Trophoblast cell (in vitro differentiated cells and primary cell): ENCODE results near the gene EXOC4.

Source experiments
- DNase-seq, 2 donors: peaks; one replicate each; pipeline ENCODE4 v3.0.0-alpha.2; 2016
- H2AFZ ChIP-seq: 2 replicates; pipeline ENCODE4 v1.6.1; 2013; ENCODE audit warnings: low read length, moderate library complexity, mild to moderate bottlenecking; ENCODE audit not compliant: insufficient read depth, poor library complexity
- H2AK5ac ChIP-seq: 2 replicates; pipeline ENCODE4 v1.6.1; 2013; ENCODE audit warnings: mild to moderate bottlenecking, low read length
- H2BK120ac ChIP-seq: 2 replicates; pipeline ENCODE4 v1.6.1; 2013; ENCODE audit warnings: low read length, mild to moderate bottlenecking, moderate library complexity; ENCODE audit not compliant: insufficient read depth, poor library complexity
- H2BK12ac ChIP-seq: 2 replicates; pipeline ENCODE4 v1.6.1; 2013; ENCODE audit warnings: mild to moderate bottlenecking, low read length, moderate library complexity
- H2BK5ac ChIP-seq: 2 replicates; pipeline ENCODE4 v1.6.1; 2013; ENCODE audit warnings: low read length, low read depth, moderate library complexity, mild to moderate bottlenecking; ENCODE audit not compliant: poor library complexity
- H3K14ac ChIP-seq: 2 replicates; pipeline ENCODE4 v1.6.1; 2013; ENCODE audit warnings: mild to moderate bottlenecking, low read length
- H3K18ac ChIP-seq: 2 replicates; pipeline ENCODE4 v1.6.1; 2013; ENCODE audit warnings: mild to moderate bottlenecking, low read length
- H3K23ac ChIP-seq: 2 replicates; pipeline ENCODE4 v1.6.1; 2013; ENCODE audit warnings: low read length
- H3K27ac ChIP-seq: 2 replicates; pipeline ENCODE4 v1.5.1; 2013; ENCODE audit warnings: low read depth, mild to moderate bottlenecking, inconsistent platforms, low read length, moderate library complexity
- H3K27me3 ChIP-seq: 2 replicates; pipeline ENCODE4 v1.6.1; 2013; ENCODE audit warnings: inconsistent platforms, mild to moderate bottlenecking, low read length, moderate library complexity; ENCODE audit not compliant: insufficient read depth
- H3K36me3 ChIP-seq, 2 experiments: 1 replicate in 1 of 2; 2 replicates in 1 of 2; pipeline ENCODE4 v1.6.1; 2013; ENCODE audit warnings: low read length in 2 of 2, mild to moderate bottlenecking in 2 of 2, moderate library complexity in 1 of 2; ENCODE audit not compliant: insufficient read depth in 2 of 2, control insufficient read depth in 1 of 2
- H3K4ac ChIP-seq: 2 replicates; pipeline ENCODE4 v1.6.1; 2013; ENCODE audit warnings: low read depth, mild to moderate bottlenecking, low read length, moderate library complexity
- H3K4me1 ChIP-seq, 2 experiments: 1 replicate in 1 of 2; 2 replicates in 1 of 2; pipeline ENCODE4 v1.6.1; 2013; ENCODE audit warnings: low read length in 2 of 2, mild to moderate bottlenecking in 2 of 2, moderate library complexity in 1 of 2; ENCODE audit not compliant: insufficient read depth in 2 of 2, control insufficient read depth in 1 of 2
- H3K4me2 ChIP-seq: 2 replicates; pipeline ENCODE4 v1.6.1; 2013; ENCODE audit warnings: inconsistent platforms, mild to moderate bottlenecking, low read length, moderate library complexity
- H3K4me3 ChIP-seq: 2 replicates; pipeline ENCODE4 v1.5.1; 2013; ENCODE audit warnings: mild to moderate bottlenecking, low read depth, low read length, inconsistent platforms
- H3K79me1 ChIP-seq: one replicate; pipeline ENCODE4 v1.6.1; 2013; ENCODE audit warnings: low read length
- H3K79me2 ChIP-seq: 2 replicates; pipeline ENCODE4 v1.6.1; 2013; ENCODE audit warnings: low read length, mild to moderate bottlenecking; ENCODE audit not compliant: control insufficient read depth, insufficient read depth, poor library complexity
- H3K9ac ChIP-seq: 2 replicates; pipeline ENCODE4 v1.6.1; 2013; ENCODE audit warnings: mild to moderate bottlenecking, low read length
- H3K9me3 ChIP-seq: 2 replicates; pipeline ENCODE4 v1.6.1; 2013; ENCODE audit warnings: low read depth, mild to moderate bottlenecking, control low read depth, inconsistent platforms, low read length; ENCODE audit not compliant: insufficient read depth
- H4K12ac ChIP-seq: 2 replicates; pipeline ENCODE4 v1.6.1; 2013; ENCODE audit warnings: low read depth, mild to moderate bottlenecking, low read length, moderate library complexity
- H4K8ac ChIP-seq: 2 replicates; pipeline ENCODE4 v1.6.1; 2013; ENCODE audit warnings: low read depth, mild to moderate bottlenecking, low read length, moderate library complexity
- H4K91ac ChIP-seq: one replicate; pipeline ENCODE4 v1.6.1; 2013; ENCODE audit warnings: low read depth, mild to moderate bottlenecking, low read length, moderate library complexity
- WGBS: extraction: QIAGEN DNeasy Blood & Tissue Kit; methylation state at CpG from one replicate; pipeline ENCODE4 v1.1.7; 2013; ENCODE audit warnings: missing lambda C conversion rate; ENCODE audit not compliant: insufficient read length, insufficient coverage; ENCODE audit errors: extremely low coverage; 5-methylcytosine and 5-hydroxymethylcytosine counted together

Gene EXOC4

GRCh38 chr7:133394369-133394768, 141.5 kb downstream of the EXOC4 start:
- Histone ChIP-seq H3K27me3 (no peaks in the 10 kb centered on the region), H2AK5ac (no peak overlapping the region), H2BK5ac (no peak overlapping the region), H4K12ac (no peak overlapping the region), H3K18ac (no peak overlapping the region), H3K79me2 (no peaks in the 10 kb centered on the region), H3K9me3 (no peaks in the 10 kb centered on the region), H3K27ac (no peak overlapping the region), H3K36me3 (no peaks in the 10 kb centered on the region), H4K8ac (no peak overlapping the region), H3K4ac (no peak overlapping the region), H4K91ac (no peak overlapping the region), H3K14ac (no peak overlapping the region), H2BK120ac (no peak overlapping the region), H2BK12ac (no peak overlapping the region), H3K79me1 (no peaks in the 10 kb centered on the region), H2AFZ (no peak overlapping the region), H3K23ac (no peak overlapping the region), H3K4me1 (no peaks in the 10 kb centered on the region), H3K4me2 (no peak overlapping the region), H3K4me3 (no peak overlapping the region), H3K9ac (no peak overlapping the region)
- no CpG with 5 or more reads among the region's 1 CpG for WGBS
- DNase-seq = no peak

DNA sequence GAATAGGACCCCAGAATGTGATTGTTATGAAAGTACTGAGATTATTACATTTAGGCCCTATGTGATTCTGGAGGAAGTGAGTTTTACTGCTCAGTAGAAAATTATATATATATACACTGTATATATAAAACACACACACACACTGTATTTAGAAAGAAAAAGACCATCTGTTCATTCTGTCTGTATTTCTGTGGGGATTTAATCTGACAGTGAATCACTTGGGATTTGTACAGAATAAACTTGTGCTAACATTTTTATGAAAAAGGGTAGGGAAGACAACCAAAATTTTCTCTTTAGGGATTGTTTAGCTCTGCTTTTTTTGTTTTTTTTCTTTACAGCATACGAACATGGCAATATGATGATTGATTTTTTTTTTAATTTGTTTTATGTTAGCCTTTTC, 142.7 kb downstream of the EXOC4 start:
- Histone ChIP-seq H2AK5ac (no peak overlapping the region), H3K23ac (no peak overlapping the region), H4K12ac (no peak overlapping the region), H2BK5ac (no peak overlapping the region), H2BK120ac (no peak overlapping the region), H3K4me2 (no peak overlapping the region), H2AFZ (no peak overlapping the region), H3K27me3 (no peaks in the 10 kb centered on the region), H3K9ac (no peak overlapping the region), H3K27ac (no peak overlapping the region), H3K36me3 (no peaks in the 10 kb centered on the region), H2BK12ac (no peak overlapping the region), H3K4ac (no peak overlapping the region), H3K14ac (no peak overlapping the region), H4K91ac (no peak overlapping the region), H3K79me2 (no peaks in the 10 kb centered on the region), H3K4me1 (no peaks in the 10 kb centered on the region), H3K79me1 (no peaks in the 10 kb centered on the region), H4K8ac (no peak overlapping the region), H3K9me3 (no peaks in the 10 kb centered on the region), H3K4me3 (no peak overlapping the region), H3K18ac (no peak overlapping the region)
- WGBS = no CpG with 5 or more reads among the region's 1 CpG
- DNase-seq = no peak

GRCh38 chr7:133398506-133398905, 145.6 kb downstream of the EXOC4 start:
- Histone ChIP-seq H3K9me3 (no peaks in the 10 kb centered on the region), H3K4me3 (no peak overlapping the region), H3K27ac (no peak overlapping the region), H4K12ac (no peak overlapping the region), H3K14ac (no peak overlapping the region), H3K4ac (no peak overlapping the region), H3K9ac (no peak overlapping the region), H3K27me3 (no peaks in the 10 kb centered on the region), H3K79me1 (no peaks in the 10 kb centered on the region), H3K4me2 (no peak overlapping the region), H3K36me3 (no peaks in the 10 kb centered on the region), H3K18ac (no peak overlapping the region), H4K8ac (no peak overlapping the region), H2AFZ (no peak overlapping the region), H4K91ac (no peak overlapping the region), H2BK5ac (no peak overlapping the region), H3K79me2 (no peaks in the 10 kb centered on the region), H2BK12ac (no peak overlapping the region), H3K4me1 (no peaks in the 10 kb centered on the region), H2AK5ac (no peak overlapping the region), H3K23ac (no peak overlapping the region), H2BK120ac (no peak overlapping the region)
- DNase-seq = no peak
- WGBS = no CpG with 5 or more reads among the region's 3 CpGs

DNA sequence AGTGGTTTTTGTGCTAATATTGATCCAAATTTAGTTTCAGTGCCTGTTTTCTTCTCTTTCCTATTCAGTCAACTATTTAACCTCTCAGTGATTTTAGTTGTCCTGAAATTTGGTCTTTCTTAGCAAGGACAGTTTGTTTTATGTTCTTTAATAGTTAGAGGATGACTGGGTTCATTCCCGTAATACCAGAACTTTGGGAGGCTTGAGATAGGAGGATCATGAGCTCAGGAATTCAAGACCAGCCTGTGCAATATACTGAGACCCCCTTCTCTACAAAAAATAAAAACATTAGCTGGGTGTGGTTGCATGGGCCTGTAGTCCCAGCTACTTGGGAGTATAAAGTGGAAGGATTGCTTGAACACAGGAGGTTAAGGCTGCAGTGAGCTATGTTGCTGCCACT, 148.3 kb downstream of the EXOC4 start:
- no peak overlapping the region for H4K12ac ChIP-seq
- no peaks in the 10 kb centered on the region for H3K9me3 ChIP-seq
- no CpG with 5 or more reads among the region's 1 CpG for WGBS
- no peak overlapping the region for H2BK5ac ChIP-seq
- H4K8ac ChIP-seq = no peak overlapping the region
- no peak overlapping the region for H3K9ac ChIP-seq
- no peaks in the 10 kb centered on the region for H3K36me3 ChIP-seq
- DNase-seq = no peak
- H2BK120ac ChIP-seq = no peak overlapping the region
- no peak overlapping the region for H4K91ac ChIP-seq
- no peak overlapping the region for H3K14ac ChIP-seq
- no peak overlapping the region for H3K4ac ChIP-seq
- H3K18ac ChIP-seq = no peak overlapping the region
- no peaks in the 10 kb centered on the region for H3K4me1 ChIP-seq
- H3K27me3 ChIP-seq = no peaks in the 10 kb centered on the region
- no peak overlapping the region for H3K4me3 ChIP-seq
- H2AFZ ChIP-seq = no peak overlapping the region
- H3K4me2 ChIP-seq = no peak overlapping the region
- H2BK12ac ChIP-seq = no peak overlapping the region
- no peak overlapping the region for H3K27ac ChIP-seq
- H3K23ac ChIP-seq = no peak overlapping the region
- H3K79me1 ChIP-seq = no peaks in the 10 kb centered on the region
- no peak overlapping the region for H2AK5ac ChIP-seq
- H3K79me2 ChIP-seq = no peaks in the 10 kb centered on the region
